Transverse colon (tissue), 4 donors: ENCODE data around the gene AP3B1.
"Not testable (repeated sequence)": the region's sequence is repeated elsewhere in the genome, so short reads cannot be mapped to it uniquely, and the experiment has no call there.

Experiments used
- CTCF ChIP-seq, 5 experiments: fragments of 200-600 bp in 3 of 5; fragments of 450-650 bp in 2 of 5; sonication (generic) in 3 of 5; IDR thresholded peaks; 1 replicate in 2 of 5; 2 replicates in 3 of 5; pipeline ENCODE4 v1.5.1; 2016 to 2017; ENCODE audit warnings: antibody characterized with exemption in 5 of 5, inconsistent platforms in 3 of 5, mild to moderate bottlenecking in 2 of 5, moderate library complexity in 1 of 5
- EP300 ChIP-seq: sonication (generic); formaldehyde crosslinking; IDR thresholded peaks from one replicate; pipeline ENCODE4 v1.6.1; 2017; ENCODE audit warnings: antibody characterized with exemption, low read depth
- POLR2A ChIP-seq: fragments of 450-650 bp; IDR thresholded peaks from one replicate; pipeline ENCODE4 v1.6.1; 2016; ENCODE audit warnings: antibody characterized with exemption, mild to moderate bottlenecking, moderate library complexity
- POLR2AphosphoS5 ChIP-seq, 3 donors: sonication (generic); formaldehyde crosslinking; IDR thresholded peaks; one replicate each; pipeline ENCODE4 v1.6.1; 2016; ENCODE audit warnings: antibody characterized with exemption in 3 of 3

- not testable (repeated sequence) for TF ChIP-seq EP300; CTCF (IDR thresholded peaks at IDR 0.05); POLR2A; POLR2AphosphoS5 (IDR thresholded peaks at IDR 0.05)
Measured at GRCh38 chr5:78067581-78067980, 226.9 kb downstream of the AP3B1 start.
